Measurements from ENCODE around the gene NTRK3. TPM values are rescaled to one million over a fixed set of nuclear protein-coding genes. Genes with fewer than 3 reads are reported as not detected.

NTRK3 gene
- total and polyA plus RNA-seq, 2 donors (not counting 3 experiments of a cell fraction or from before 2014, with no cell fraction given) = not detected

DNA sequence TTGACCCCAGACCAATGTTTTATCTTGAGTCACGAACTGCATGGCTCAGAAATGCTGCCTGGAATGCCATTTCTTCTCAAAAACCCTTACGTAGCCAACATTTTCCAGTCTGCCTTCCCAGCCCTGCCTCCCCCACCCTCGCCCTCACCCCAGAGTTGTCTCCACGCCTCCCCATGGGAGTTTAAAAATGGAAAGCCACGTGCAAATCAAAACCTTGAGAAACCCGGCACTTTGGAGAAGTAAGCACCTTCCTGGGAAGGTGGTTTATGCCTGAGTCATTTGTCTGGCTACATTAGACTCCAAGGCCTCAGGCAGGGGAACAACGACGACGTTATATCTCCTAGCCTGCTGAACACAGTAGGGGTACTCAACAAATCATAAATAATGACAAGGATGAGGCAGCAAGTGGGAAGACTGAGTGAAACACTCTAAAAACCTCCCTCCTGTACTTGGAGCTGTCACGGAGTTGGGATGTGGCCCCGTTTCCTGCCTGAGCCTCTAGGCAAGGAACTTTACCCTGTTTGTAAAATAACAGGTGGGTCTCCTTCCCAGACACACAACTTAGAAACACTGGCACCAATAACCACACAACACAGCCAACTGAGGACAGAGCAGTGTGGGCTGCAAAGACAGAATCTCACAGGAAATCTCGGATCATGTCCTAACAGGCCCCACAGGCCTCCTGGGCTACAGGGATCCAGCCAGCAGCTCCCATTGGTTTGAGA is 179.1 kb downstream of the NTRK3 start:
- Histone ChIP-seq H3K4me3 (replicated peaks in 1 of 3; ENCODE audit: insufficient read depth in 1 of 3, low read depth in 1 of 3, low read length in 3 of 3) (no peak overlapping the region), H3K27me3 (ENCODE audit: control insufficient read depth in 2 of 2, insufficient read depth in 2 of 2, low read length in 2 of 2) (no peaks in the 10 kb centered on the region), H3K27ac (ENCODE audit: insufficient read depth, low read depth, low read length) (no peak overlapping the region), H3K79me2 (ENCODE audit: control insufficient read depth, insufficient read depth, low read length) (no peaks in the 10 kb centered on the region), H4K20me1 (replicated peaks; ENCODE audit: control insufficient read depth, extremely low read depth, insufficient read depth, low read length) (no peaks in the 10 kb centered on the region), H3K9ac (replicated peaks; ENCODE audit: extremely low read depth, insufficient read depth, low read length) (no peak overlapping the region), H2AFZ (ENCODE audit: low read depth, low read length) (no peak overlapping the region), H3K36me3 (ENCODE audit: control insufficient read depth in 2 of 2, extremely low read depth in 1 of 2, insufficient read depth in 2 of 2, low read length in 2 of 2) (no peaks in the 10 kb centered on the region), H3K9me3 (replicated peaks; ENCODE audit: control insufficient read depth, insufficient read depth, low read length) (no peaks in the 10 kb centered on the region), H3K9me1 (replicated peaks; ENCODE audit: control insufficient read depth, extremely low read depth, insufficient read depth, low read length) (no peaks in the 10 kb centered on the region), H3K4me2 (ENCODE audit: insufficient read depth, low read length) (no peak overlapping the region), H3K4me1 (ENCODE audit: control insufficient read depth, extremely low read depth, insufficient read depth, low read length) (no peaks in the 10 kb centered on the region)
- intact Hi-C loops (cut with micrococcal nuclease) (no loop called here), dilution Hi-C loops (cut with MboI; ENCODE audit: extremely low pct_ligation_motif_present, low sequenced_read_pairs) (no loop called here)
- DNase-seq (ENCODE audit: low read depth, low spot score) (no peak), FAIRE-seq (no peak)
- CTCF ChIA-PET = no interaction called here
- TF ChIP-seq EZH2 (IDR thresholded peaks at IDR 0.05; ENCODE audit: borderline replicate concordance, low read depth, low read length, severe bottlenecking) (no peak), POLR2AphosphoS5 (IDR thresholded peaks at IDR 0.05; ENCODE audit: insufficient read depth, low read depth, low read length) (no peak), FOS (IDR thresholded peaks at IDR 0.05; ENCODE audit: borderline replicate concordance, insufficient read depth, low read length) (no peak), MYC (IDR thresholded peaks at IDR 0.05; ENCODE audit: low read depth, low read length) (no peak), GATA2 (IDR thresholded peaks at IDR 0.05; ENCODE audit: insufficient read depth, insufficient read length, low read depth, low read length) (no peak), MAX (IDR thresholded peaks at IDR 0.05; ENCODE audit: insufficient read depth, insufficient read length) (no peak)
- TF ChIP-seq, protein P1, sequence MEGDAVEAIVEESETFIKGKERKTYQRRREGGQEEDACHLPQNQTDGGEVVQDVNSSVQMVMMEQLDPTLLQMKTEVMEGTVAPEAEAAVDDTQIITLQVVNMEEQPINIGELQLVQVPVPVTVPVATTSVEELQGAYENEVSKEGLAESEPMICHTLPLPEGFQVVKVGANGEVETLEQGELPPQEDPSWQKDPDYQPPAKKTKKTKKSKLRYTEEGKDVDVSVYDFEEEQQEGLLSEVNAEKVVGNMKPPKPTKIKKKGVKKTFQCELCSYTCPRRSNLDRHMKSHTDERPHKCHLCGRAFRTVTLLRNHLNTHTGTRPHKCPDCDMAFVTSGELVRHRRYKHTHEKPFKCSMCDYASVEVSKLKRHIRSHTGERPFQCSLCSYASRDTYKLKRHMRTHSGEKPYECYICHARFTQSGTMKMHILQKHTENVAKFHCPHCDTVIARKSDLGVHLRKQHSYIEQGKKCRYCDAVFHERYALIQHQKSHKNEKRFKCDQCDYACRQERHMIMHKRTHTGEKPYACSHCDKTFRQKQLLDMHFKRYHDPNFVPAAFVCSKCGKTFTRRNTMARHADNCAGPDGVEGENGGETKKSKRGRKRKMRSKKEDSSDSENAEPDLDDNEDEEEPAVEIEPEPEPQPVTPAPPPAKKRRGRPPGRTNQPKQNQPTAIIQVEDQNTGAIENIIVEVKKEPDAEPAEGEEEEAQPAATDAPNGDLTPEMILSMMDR (IDR thresholded peaks at IDR 0.05; ENCODE audit: extremely low read depth in 1 of 2, insufficient read depth in 1 of 2, low read depth in 1 of 2, low read length in 2 of 2) = no peak
- POLR2A ChIA-PET = no interaction called here
- no TSS peak for BruUV-seq (replicated peaks)

Measured in endothelial cell of umbilical vein (primary cell).